ENCODE results near the gene MSX1.

The MSX1 gene

DNA sequence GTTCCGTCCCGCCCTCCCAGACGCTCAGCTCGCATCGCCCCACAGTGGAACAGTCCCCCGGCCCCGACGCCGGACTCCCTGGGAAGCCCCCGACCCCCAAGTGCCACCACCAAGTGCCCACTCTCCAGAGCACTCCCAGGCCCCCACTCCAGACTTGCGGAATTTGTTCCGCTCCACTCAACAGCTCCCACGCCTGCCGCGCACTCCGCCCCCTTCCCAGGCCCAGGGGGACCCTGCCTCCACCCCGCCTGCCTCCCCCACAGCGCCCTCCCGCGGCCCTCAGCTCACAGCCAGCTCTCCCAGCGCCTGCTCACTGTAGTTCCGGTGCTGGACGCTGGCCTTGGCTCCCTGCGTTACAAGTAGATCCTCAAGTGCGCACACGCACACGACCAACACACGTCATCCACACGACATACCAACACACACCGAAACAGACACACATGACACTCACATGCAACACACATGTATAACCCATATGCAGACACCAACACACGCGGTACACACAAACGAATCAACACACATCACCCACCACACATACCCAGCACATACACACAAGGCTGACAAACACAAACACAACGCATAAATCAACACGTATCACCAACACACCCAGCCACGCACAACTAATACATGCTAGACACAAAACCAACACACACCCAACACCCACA is 8.0 kb downstream of the MSX1 start:
- DNase-seq (ENCODE audit: extremely low spot score, insufficient read length, low read depth) (no peak), FAIRE-seq (no peak)

DNA sequence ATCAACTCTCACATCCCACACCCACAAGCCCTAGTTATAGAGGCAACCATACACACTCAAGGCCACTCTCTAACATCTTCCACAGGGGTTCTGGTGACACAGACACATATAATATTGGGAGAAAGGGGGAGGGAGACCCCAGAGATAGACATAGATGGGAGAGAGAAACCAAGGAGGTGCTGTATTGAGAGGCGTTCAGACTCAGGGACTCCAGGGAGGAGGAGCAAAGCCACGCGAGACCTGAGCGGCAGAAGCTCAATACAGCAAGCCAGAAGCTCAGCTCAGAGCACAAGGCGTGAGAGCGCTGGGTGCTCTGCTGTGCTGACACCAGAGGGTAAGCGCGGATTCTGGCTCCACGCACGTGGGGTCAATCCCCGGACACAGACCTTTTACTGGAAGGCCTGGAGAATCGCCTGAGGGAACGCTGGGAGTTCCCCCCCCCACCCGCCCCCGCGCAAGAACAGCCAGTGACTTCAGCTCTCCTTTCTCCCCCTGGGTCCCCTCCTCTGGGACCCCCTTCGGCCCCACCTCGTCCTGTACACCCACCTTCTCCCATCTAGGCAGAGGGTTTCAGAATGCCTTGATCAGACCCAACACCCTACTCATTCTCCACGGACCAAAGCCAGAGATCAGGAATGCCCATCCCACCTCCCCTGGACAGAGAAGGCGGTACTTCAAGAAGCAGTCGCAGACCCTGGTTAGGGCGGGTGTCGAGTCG is 8.7 kb downstream of the MSX1 start:
- DNase-seq (ENCODE audit: extremely low spot score, insufficient read length, low read depth) (no peak), FAIRE-seq (no peak)

DNA sequence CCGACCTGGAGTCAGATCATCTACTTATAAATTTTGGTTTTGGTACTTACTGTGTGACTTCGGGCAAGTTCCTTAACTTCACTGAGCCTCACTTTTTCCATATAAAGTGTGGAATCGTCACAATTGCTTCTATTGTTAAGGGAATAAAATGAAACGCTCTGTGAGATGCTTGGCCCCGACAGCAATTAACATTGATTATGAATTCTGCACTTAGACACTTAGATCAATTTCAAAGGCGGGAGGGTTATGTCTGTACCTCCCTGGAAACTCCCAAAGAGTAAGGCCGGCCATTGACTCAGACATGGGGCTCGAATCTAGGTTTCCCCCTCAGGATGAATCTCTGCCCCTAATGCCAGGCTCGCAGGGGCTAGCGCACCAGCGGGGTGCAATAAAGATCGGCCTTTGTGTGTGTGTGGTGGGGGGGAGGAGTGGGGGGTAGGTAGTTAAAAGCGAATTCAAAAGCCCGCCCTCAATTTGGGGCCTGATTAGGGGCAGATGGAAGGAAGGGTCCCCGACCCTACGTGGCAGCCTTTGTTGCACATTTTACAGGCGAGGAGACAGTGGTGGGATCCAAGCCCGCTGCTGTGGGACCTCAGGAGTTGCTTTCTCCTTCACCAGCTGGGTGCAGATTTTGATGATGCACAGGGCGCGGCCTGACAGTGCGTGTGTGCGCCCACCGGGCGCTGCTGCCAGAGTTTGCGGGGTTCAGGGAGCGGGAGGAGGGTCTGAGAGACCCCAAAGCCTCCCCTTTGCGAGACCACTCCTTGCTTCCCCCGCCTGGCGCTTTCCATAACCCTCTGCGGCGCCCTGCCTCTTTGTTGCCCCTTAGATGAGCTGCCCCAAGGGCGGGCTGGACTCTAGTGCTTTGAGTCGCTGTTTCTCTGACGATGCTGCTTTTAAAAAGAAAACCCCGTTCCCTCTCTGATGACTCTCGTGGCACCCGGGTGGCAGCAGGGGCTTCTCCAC is 9.6 kb downstream of the MSX1 start:
- no peak for FAIRE-seq
- DNase-seq (ENCODE audit: extremely low spot score, insufficient read length, low read depth): no peak

DNA sequence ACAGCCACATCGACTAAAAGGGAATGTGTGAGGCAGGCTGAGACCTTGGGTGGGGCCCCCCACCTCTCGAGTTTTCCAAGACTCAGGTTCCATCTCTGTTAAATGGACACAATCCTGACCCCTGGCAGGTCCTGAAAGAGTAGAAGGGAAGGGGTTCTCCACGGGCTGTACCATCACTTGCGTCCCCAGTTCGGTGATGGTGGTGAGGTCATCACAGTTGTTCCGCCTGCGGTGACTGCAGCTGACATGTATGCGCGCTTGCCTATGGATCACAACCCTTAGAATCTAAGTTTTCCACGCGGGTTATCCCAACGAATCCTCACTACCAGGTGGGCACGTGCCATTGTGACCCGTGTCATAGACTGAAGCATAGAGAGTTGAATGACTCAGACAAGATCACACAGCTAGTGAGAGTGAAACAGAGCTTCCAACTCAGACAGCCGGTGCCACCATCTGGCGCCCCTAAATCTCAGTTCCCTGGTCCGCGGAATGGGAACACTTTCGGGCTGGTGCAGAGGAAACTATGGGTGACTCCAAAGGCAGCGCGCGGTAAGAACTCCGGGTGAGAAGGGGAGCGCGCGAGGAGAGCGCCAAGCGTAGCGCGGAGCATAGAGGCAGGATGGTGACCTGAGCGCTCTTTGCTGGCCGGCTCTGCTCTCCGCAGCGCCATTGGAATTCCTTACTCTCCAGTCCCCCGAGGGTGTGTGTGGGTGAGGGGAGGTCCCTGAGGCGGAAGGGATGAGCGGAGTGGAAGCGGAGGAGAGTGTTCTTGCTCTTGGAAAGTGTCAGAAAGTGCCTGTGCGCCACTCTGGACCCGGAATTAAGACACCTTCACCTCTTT is 10.5 kb downstream of the MSX1 start:
- no peak for FAIRE-seq

DNA sequence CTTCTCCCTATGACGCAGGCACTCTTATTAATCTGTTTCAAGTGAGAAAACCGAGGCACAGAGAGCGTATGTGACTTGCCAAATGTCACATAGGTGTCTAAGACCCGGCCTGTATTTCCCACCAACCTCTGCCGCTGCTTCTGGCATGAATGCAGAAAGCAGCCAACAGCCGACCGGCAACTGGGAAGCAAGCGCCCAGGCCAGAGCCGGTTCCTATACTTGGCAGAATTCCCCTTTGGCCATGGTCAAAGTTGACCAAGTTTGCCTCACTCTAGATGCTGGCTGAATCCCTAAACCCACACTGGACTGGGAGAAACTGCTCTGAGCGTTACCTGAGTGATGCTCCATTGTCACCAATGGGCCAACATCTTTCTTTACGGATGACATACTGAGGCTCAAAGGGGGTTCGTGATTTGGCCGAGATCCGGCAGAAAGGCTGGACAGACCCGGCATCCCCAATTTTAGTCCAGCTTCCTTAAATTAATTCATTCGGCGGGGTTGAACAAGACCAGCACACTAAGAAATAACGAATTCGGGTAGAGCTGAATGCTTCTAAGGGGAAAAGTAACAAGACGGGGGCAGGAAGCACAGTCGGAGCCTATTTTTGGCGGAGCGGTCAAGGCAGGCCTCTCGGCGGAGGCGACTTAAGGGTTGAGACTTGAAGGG is 11.2 kb downstream of the MSX1 start:
- no peak for FAIRE-seq

More for the DNA sequence above, 10.5 kb downstream of the MSX1 start:
- no peak for DNase-seq (ENCODE audit: extremely low spot score, insufficient read length, low read depth)

DNA sequence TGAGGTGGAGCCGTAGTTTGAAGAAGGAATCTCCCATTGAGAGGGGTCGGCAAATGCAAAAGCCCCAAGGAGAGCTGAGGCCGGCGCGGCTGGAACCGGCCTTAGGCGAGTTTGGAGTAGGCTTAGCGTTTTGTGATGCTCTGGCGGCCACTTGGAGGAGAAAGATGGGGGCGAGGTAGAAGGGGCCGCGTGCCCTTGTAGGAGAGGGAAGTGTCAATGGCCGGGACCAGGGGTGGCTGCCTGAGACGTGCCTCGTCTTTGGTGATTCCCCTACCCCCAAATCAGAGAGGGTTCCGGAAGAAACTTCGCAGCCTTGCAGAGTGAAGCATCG is 11.7 kb downstream of the MSX1 start:
- DNase-seq (ENCODE audit: extremely low spot score, insufficient read length, low read depth): no peak
- FAIRE-seq: no peak

More for the DNA sequence above, 11.2 kb downstream of the MSX1 start:
- no peak for DNase-seq (ENCODE audit: extremely low spot score, insufficient read length, low read depth)

DNA sequence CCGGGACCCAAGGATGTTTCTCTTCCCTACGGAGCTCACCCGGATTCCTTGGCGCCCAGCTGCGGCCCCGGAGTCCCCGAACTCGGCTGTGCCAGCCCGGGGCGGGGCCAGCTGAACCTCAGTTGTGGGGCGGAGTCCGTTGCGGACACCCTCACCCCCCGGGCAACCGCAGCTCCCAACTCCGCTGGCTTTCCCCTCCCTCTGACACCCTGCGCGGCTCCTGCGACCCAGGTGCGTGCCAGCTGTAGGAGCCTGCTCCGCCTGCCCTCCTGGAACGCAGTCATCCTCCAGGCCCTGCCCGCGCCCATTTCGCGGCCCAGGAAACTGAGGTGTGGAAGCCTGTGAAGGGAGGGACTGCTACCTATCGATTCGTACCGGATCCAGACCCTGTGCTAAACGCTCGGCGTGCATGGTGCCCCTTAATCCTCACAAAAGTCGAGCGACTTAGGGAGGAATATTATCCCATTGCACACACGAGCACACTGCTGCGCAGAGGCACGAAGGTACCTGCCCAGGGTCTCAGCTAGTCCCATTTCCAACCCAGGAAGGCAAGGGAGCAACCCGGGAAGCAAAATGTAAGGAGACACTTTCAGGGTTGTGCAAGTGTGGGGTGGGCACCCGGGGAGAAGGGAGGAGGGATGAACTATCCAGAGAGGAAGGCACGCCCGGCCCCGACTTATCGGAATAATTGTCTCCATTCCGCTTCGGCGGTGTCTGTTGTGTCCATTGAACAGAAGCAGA is 12.3 kb downstream of the MSX1 start:
- FAIRE-seq: no peak
- DNase-seq (ENCODE audit: extremely low spot score, insufficient read length, low read depth): no peak

DNA sequence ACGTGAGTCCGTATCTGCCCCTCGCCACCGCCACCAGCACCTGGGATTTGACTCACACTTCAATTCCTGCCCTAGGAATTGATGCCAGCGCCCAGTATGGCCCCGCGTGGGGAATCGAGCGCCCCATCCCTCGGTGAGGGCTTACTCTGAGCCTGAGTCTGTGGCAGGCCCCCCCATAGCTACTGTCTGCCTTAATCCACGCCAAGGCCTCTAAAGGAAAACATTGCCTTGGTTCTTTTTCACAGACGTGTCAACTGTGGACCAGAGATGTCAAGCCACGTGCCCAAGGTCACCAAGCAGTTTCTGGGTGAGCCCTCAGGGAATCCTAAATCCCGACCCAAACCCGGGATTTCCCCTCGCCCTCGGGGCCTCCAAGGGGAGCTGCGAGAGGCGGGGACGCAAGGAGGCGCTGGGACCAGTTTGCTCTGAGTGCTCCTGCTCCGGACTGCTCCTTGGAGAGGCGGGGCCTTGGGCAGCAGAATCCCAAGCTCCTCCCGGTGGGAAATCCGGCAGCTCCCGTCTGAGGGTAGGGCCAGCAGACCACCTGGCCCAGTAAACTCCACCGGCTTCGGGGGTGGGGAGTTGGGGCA is 12.9 kb downstream of the MSX1 start:
- DNase-seq (ENCODE audit: extremely low spot score, insufficient read length, low read depth): no peak
- no peak for FAIRE-seq

DNA sequence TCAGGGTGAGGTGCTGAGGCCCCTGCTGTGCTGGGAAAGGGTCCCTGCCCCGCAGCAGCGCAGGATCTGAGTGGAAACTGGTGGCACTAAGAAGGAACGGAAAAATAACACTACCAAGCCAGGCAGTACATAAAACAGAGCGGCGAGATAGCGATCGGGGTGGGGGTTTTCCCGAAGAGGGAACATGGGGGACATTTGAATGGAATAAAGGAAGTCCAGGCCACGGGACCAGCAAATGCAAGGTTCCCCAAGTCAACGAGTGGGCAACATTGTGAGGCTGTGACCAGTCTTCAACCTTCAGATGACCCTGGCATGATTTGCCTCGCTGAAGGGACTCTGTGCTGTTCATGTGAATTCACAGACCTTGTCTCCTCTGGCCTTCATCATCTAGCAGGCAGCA is 13.7 kb downstream of the MSX1 start:
- FAIRE-seq: no peak

DNA sequence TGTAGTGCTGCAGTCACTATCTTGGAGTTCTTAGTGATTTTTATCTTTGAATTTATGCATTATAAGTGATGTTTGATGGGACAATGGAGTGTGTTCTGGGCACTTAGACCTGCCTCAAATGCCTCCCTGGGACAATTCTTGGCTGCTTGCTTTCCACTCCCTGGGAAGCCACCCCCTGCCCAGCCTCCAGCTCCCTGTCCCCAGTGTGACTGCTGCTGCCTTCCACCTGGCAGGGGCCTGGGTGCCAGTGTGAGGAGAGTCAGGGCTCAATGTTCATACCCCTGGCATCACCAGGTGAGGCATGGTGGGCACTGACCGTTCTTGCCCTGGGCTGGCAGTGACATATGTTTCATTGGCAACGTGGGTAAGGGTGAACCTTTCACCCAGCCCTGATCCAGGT is 14.8 kb downstream of the MSX1 start:
- FAIRE-seq: no peak

More for the DNA sequence above, 13.7 kb downstream of the MSX1 start:
- DNase-seq (ENCODE audit: extremely low spot score, insufficient read length, low read depth): no peak

DNA sequence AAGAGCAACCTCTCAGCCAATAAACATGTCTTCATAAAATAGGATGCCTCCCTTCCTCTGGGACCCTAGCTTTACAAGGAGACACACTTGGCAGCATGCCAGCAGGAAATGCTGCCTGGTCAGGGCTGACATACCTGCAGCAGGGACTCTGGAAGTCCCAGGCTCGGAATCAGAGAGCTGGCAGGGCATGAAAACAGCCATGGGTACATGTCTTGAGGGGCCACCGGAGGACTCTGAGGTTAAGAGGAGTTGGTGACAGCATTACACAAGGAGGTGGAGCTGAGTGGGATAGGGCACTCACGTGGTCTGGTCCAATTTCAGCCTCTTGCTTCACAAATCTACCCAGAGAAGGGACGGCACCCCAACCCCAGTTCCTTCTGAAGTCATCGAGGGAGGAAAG is 15.7 kb downstream of the MSX1 start:
- FAIRE-seq (no peak), DNase-seq (ENCODE audit: extremely low spot score, insufficient read length, low read depth) (no peak)

More for the DNA sequence above, 14.8 kb downstream of the MSX1 start:
- no peak for DNase-seq (ENCODE audit: extremely low spot score, insufficient read length, low read depth)

DNA sequence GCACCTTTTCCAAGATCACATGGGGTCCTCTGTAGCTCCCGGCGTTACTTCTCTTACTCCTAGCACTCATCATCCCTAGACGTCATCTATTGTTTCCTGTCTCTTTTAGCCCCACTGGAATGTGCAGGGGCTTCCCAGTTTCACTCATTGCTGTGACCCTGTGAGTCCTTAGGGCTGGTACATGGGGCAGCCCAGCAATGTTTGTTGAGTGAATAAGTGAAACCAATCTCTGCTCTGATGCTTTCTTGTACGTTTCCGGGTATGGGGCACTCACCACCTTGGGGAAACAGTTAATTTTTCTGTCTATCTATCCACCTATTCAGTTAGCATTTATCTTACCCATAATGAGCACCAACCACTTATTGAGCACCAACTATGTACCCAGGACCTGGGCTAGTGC is 16.1 kb downstream of the MSX1 start:
- no peak for DNase-seq (ENCODE audit: extremely low spot score, insufficient read length, low read depth)
- no peak for FAIRE-seq

DNA sequence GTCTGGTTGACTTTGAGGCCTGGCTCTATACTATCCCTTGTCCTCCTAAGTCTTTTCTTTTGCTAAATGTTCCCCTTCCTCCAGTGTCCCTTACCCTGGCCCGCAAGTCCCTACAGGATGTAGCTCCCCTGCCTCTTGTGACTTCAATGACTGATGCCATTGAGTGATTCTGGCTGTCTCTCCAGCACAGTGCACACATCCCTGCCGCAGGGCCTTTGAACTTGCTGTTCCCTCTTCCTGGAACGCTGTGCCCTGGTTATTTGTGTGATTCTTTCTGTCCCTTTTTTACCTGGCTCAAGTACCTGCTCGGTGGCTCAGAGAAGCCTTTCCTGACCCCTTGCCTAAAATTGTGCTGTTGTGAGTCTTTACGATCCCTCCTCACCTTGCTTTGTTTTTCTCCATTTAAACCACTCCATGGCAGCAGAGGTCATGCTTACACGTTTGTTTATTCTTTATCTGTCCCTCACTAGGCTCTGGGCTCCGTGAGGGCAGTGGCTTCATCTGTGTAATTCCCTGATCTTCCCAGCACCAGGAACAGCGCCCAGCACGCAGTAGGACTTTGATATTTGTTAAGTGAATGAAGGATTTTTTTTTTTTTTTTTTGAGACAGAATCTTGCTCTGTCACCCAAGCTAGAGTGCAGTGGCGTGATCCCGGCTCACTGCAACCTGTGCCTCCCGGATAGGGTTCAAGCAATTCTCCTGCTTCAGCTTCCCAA is 17.6 kb downstream of the MSX1 start:
- FAIRE-seq (no peak), DNase-seq (ENCODE audit: extremely low spot score, insufficient read length, low read depth) (no peak)

DNA sequence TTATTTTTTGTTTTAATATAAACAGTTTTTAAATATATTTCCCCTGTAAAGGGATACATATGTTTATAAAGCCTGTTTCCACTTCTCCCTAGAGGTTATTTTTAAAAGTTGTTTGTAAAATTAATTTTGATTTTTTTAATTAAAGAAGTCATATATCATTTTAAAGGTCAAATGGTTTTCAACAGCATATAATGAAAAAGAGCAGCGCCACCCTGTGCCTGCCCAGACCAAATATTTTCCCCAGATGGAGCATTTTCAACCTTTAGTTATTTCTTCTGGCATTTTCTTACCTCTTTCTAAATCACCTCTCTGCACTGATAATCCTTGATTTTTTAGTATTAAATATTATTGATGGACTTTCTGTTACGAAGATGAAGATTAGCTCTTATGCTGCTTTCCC is 21.0 kb downstream of the MSX1 start:
- DNase-seq (ENCODE audit: extremely low spot score, insufficient read length, low read depth) (no peak), FAIRE-seq (no peak)

DNA sequence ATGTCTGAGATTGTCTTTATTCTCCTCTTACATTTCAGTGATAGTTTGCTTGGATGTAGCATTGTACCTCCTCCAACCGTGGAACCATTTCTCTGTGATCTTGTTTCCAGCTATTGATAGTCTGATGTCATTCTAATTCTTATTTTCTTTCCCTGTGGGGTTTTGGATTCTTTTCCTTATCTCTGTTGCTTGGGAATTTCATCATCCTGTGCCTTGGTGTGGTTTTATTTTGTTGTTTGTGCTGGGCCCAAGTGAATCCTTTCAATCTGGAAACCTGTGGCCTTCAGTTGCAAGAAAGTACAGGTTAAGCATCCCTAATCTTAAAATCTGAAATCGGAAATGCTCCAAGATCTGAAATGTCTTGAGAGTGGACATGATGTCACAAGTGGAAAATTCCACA is 22.0 kb downstream of the MSX1 start:
- FAIRE-seq (no peak), DNase-seq (ENCODE audit: extremely low spot score, insufficient read length, low read depth) (no peak)

DNA sequence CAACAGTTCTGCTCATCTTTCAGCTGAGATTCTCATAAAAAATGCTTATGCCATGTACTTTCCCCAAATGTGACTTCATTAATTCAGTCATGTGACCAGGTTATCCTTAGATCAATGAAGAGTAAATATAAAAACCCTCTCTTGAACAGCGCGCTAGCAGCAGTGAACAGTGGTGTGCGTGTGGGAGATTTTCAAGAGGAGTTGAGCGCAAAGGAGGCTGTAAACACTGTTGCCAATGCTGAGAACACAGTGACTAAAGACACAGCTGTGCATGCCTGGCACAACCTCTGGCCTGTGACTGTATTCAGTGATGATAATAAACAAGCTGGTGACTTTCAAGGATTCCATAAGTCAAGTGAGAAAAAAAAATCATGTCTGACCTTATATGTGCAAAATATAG is 25.1 kb downstream of the MSX1 start:
- DNase-seq (ENCODE audit: extremely low spot score, insufficient read length, low read depth) (no peak), FAIRE-seq (no peak)

DNA sequence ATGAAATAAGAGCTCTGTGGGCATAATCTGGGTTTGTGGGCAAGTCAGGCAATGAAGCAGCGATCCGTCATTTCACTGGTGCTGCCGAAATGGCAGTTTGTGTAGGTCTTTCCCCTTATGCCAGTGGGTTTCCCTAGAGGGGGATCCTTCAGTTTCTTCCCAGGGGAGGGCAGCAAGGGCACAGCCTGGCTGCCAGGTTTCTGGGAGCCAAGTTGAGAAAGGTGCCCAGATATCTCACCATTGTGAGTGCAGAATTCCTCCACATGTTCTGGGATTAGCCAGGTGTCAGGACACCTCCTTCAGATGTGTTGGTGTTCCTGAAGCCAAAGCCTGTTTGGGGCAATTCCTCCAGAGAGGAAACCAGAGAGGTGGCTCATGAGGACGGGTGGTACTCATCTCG is 28.0 kb downstream of the MSX1 start:
- no peak for DNase-seq (ENCODE audit: extremely low spot score, insufficient read length, low read depth)
- no peak for FAIRE-seq

DNA sequence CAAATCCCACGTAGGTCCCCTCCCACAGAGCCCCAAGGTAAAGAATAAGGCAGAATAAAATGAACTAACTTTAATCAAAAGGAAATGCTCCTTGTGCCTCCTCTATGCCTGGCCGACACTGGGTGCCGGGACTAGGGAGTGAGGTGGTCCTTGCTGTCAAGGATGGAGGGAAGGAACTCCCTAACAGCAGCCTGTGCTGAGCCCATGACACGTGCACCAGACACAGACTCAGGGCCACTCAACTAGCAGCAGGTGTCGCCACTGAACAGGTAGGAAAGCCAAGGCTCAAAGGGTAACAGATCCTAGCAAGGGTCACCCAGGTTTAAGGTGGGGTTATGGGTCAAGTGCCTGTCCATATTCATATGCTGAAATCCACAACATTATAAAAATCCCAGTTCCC is 29.2 kb downstream of the MSX1 start:
- FAIRE-seq (no peak), DNase-seq (ENCODE audit: extremely low spot score, insufficient read length, low read depth) (no peak)

All from GM18507 (cell line).